ENCODE data around the gene MOGAT1. TPM values are rescaled to one million over a fixed set of nuclear protein-coding genes. Genes with fewer than 3 reads are reported as not detected.
A peak's percentile ranks its signal among the peaks of the same experiment; 100 is the strongest.
"Not testable (repeated sequence)": the region's sequence is repeated elsewhere in the genome, so short reads cannot be mapped to it uniquely, and the experiment has no call there.

The MOGAT1 gene
- total and polyA plus RNA-seq, 5 experiments from 2014 or later, result not detected

- ATAC-seq (no peak), DNase-seq (no peak)
- Mint-ChIP-seq H3K27ac (peak overlapping the region in 1 of 10 donors; percentile 11), H3K4me3 (no peak overlapping the region), H3K36me3 (peaks cover 0 to 3% (median 2%) of the 10 kb centered on the region in 3 donors), H3K9me3 (peaks cover 0 to 1% (median 0%) of the 10 kb centered on the region in 9 donors), H3K4me1 (peaks cover 7 to 13% (median 11%) of the 10 kb centered on the region in 4 donors), H3K27me3 (peaks cover 43 to 81% (median 62%) of the 10 kb centered on the region in 5 donors)
- POLR2A ChIA-PET, result no interaction called here
Measured at GRCh38 chr2:222673883-222674282, 2.4 kb downstream of the MOGAT1 start.

GRCh38 chr2:222677981-222678380, 6.5 kb downstream of the MOGAT1 start:
- no peak for DNase-seq
- no peak for ATAC-seq
- H3K36me3 Mint-ChIP-seq, result peaks cover 0 to 3% (median 0%) of the 10 kb centered on the region in 3 donors
- POLR2A ChIA-PET, result no interaction called here
- no peak overlapping the region for H3K4me3 Mint-ChIP-seq
- H3K27ac Mint-ChIP-seq, result no peak overlapping the region
- H3K9me3 Mint-ChIP-seq, result no peaks in the 10 kb centered on the region
- H3K27me3 Mint-ChIP-seq, result peaks cover 30 to 73% (median 44%) of the 10 kb centered on the region in 5 donors
- H3K4me1 Mint-ChIP-seq, result no peaks in the 10 kb centered on the region

GRCh38 chr2:222683805-222684204, 12.3 kb downstream of the MOGAT1 start:
- POLR2A ChIA-PET, result no interaction called here
- H3K27me3 Mint-ChIP-seq, result peaks cover 5 to 35% (median 16%) of the 10 kb centered on the region in 5 donors
- H3K4me1 Mint-ChIP-seq, result no peaks in the 10 kb centered on the region
- ATAC-seq (no peak), DNase-seq (no peak)
- no peak overlapping the region for H3K4me3 Mint-ChIP-seq
- no peaks in the 10 kb centered on the region for H3K36me3 Mint-ChIP-seq
- peak overlapping the region in 1 of 10 donors; percentile 7 for H3K27ac Mint-ChIP-seq
- H3K9me3 Mint-ChIP-seq, result no peaks in the 10 kb centered on the region

GRCh38 chr2:222686086-222686750, 14.8 kb downstream of the MOGAT1 start:
- ATAC-seq (no peak), DNase-seq (no peak)
- Mint-ChIP-seq H3K36me3 (no peaks in the 10 kb centered on the region), H3K4me3 (no peak overlapping the region), H3K9me3 (no peaks in the 10 kb centered on the region), H3K27me3 (peaks cover 0 to 14% (median 6%) of the 10 kb centered on the region in 5 donors), H3K27ac (no peak overlapping the region), H3K4me1 (peaks cover 0 to 6% (median 4%) of the 10 kb centered on the region in 4 donors)
- POLR2A ChIA-PET, result no interaction called here

DNA sequence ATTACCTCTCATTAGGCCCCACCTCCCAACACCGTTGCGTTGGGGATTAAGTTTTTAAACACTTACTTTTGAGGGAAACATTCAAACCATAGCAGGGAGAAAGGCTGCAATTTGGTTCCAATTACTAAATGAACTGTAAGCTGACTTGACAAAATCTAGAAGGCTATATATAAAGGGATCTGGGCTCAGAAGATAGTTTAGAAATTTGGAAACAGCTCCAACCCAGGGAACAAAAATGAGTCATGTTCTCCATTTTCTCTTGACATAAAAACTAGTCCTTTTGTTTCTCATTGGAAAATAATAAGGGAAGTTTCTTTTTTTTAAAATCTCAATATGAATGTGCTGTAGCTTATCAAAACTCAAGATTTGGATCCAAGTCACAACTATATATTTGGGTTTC, 17.5 kb downstream of the MOGAT1 start:
- Mint-ChIP-seq H3K36me3 (no peaks in the 10 kb centered on the region), H3K4me3 (no peak overlapping the region), H3K9me3 (no peaks in the 10 kb centered on the region), H3K4me1 (peaks cover 0 to 6% (median 4%) of the 10 kb centered on the region in 4 donors), H3K27ac (no peak overlapping the region), H3K27me3 (peaks cover 0 to 3% (median 0%) of the 10 kb centered on the region in 5 donors)
- ATAC-seq (no peak), DNase-seq (no peak)
- POLR2A ChIA-PET, result no interaction called here

DNA sequence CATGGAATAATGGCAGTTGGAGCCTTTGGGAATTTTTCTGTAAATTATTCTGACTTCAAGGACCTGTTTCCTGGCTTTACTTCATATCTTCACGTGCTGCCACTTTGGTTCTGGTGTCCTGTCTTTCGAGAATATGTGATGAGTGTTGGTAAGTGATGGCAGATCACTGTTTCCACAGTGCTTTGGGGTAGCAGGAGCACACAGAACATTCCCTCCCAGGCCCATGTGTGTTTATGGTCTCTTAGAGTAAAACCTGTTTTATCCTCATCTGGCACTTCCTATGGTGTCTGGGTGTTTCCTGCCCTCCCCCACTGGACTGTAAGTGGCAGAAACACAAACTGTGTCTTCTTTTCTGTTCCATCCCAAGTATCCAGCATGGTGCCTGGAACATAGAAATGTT, 17.9 kb downstream of the MOGAT1 start:
- no peak overlapping the region for H3K27ac Mint-ChIP-seq
- peaks cover 0 to 3% (median 0%) of the 10 kb centered on the region in 5 donors for H3K27me3 Mint-ChIP-seq

GRCh38 chr2:222690564-222691200, 19.2 kb downstream of the MOGAT1 start:
- peaks cover 0 to 6% (median 4%) of the 10 kb centered on the region in 4 donors for H3K4me1 Mint-ChIP-seq
- peak overlapping the region in 3 of 10 donors; percentile 16 to 22 (median 18) for H3K27ac Mint-ChIP-seq
- H3K9me3 Mint-ChIP-seq, result no peaks in the 10 kb centered on the region
- H3K27me3 Mint-ChIP-seq, result peaks cover 0 to 3% (median 0%) of the 10 kb centered on the region in 5 donors
- DNase-seq (peak; percentile 59 to 85 (median 72)), ATAC-seq (peak; percentile 99 to 100)
- no peaks in the 10 kb centered on the region for H3K36me3 Mint-ChIP-seq
- POLR2A ChIA-PET, result no interaction called here
- H3K4me3 Mint-ChIP-seq, result peak overlapping the region in 3 of 10 donors; percentile 1 to 29 (median 24)

More for the DNA sequence above, 17.9 kb downstream of the MOGAT1 start:
- peaks cover 0 to 6% (median 4%) of the 10 kb centered on the region in 4 donors for H3K4me1 Mint-ChIP-seq
- no peaks in the 10 kb centered on the region for H3K9me3 Mint-ChIP-seq
- ATAC-seq, result no peak
- DNase-seq, result no peak
- no peaks in the 10 kb centered on the region for H3K36me3 Mint-ChIP-seq
- no peak overlapping the region for H3K4me3 Mint-ChIP-seq
- POLR2A ChIA-PET, result no interaction called here

DNA sequence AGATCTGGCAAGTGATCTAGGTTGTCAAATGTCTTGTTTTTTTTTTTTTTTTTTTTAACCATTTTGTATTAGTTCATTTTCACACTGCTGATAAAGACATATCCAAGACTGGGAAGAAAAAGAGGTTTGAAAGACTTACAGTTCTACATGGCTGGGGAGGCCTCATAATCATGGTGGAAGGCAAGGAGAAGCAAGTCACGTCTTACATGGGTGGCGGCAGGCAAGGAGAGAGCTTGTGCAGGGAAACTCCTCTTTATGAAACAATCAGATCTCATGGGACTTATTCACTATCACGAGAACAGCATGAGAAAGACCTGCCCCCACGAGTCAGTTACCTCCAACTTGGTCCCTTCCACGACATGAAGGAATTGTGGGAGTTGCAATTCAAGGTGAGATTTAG, 22.0 kb downstream of the MOGAT1 start:
- H3K9me3 Mint-ChIP-seq, H3K36me3 Mint-ChIP-seq, H3K4me3 Mint-ChIP-seq, DNase-seq, H3K4me1 Mint-ChIP-seq, H3K27me3 Mint-ChIP-seq, POLR2A ChIA-PET, ATAC-seq: not testable (repeated sequence)
- H3K27ac Mint-ChIP-seq, result peak overlapping the region in 1 of 10 donors; percentile 25

DNA sequence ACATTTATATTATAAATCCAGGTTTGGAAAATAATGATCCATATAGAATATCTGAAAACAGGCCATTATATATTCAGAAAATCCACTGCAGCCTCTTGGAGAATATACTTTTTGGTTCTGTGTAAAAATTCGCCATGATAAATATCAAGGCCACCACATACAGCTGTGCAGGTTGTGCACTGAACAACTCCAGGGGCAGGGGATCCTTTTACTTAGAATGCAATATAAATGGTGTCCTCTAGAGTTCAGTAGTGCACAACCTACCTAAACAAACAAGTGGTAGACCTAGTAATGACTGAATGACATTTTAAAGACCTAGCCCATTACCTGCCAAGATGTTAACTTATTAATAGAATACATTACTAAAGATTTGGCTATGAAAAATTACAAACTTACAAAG, 22.4 kb downstream of the MOGAT1 start:
- Mint-ChIP-seq H3K9me3 (no peaks in the 10 kb centered on the region), H3K27me3 (peaks cover 0 to 13% (median 4%) of the 10 kb centered on the region in 5 donors), H3K4me3 (no peak overlapping the region), H3K27ac (no peak overlapping the region), H3K4me1 (peaks cover 0 to 6% (median 4%) of the 10 kb centered on the region in 4 donors), H3K36me3 (no peaks in the 10 kb centered on the region)
- DNase-seq (no peak), ATAC-seq (no peak)
- POLR2A ChIA-PET, result no interaction called here

DNA sequence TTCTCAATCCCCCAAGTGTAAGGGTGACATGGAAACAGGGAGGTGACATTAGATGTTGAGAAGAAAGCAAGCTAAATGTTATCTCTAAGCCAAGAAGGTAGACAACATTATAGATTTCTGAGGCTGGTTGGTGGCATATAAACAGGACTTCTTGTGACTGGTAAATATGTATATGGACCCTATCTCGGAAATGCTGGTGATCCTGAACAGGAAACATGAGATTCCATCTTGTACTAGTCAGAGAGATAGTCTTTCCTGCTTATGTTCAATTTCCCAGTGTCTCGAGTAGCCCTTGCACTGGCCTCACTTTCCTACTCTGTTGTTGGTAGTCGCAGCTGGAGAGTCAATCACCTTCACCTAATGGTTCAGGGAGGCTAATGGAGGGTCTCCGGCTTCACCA, 26.8 kb downstream of the MOGAT1 start:
- POLR2A ChIA-PET, result no interaction called here
- Mint-ChIP-seq H3K9me3 (no peaks in the 10 kb centered on the region), H3K4me1 (peaks cover 10 to 16% (median 13%) of the 10 kb centered on the region in 4 donors), H3K27ac (no peak overlapping the region), H3K36me3 (no peaks in the 10 kb centered on the region), H3K27me3 (peaks cover 0 to 18% (median 13%) of the 10 kb centered on the region in 5 donors), H3K4me3 (no peak overlapping the region)
- ATAC-seq, result no peak
- no peak for DNase-seq

- Mint-ChIP-seq H3K27ac (peak overlapping the region in 3 of 10 donors; percentile 1 to 73 (median 16)), H3K36me3 (no peaks in the 10 kb centered on the region), H3K4me3 (peak overlapping the region in 9 of 10 donors; percentile 31 to 78 (median 69)), H3K4me1 (peaks cover 10 to 16% (median 13%) of the 10 kb centered on the region in 4 donors), H3K9me3 (no peaks in the 10 kb centered on the region), H3K27me3 (peaks cover 0 to 21% (median 17%) of the 10 kb centered on the region in 5 donors)
- POLR2A ChIA-PET, result no interaction called here
- ATAC-seq, result no peak
- DNase-seq, result no peak
Measured at GRCh38 chr2:222701233-222701632, 29.8 kb downstream of the MOGAT1 start.

GRCh38 chr2:222701721-222702131, 30.3 kb downstream of the MOGAT1 start:
- peaks cover 10 to 16% (median 13%) of the 10 kb centered on the region in 4 donors for H3K4me1 Mint-ChIP-seq
- ATAC-seq (peak; percentile 58 to 97), DNase-seq (peak in 4 of 10 donors; percentile 24 to 57 (median 38))
- peak overlapping the region in 9 of 10 donors; percentile 40 to 78 (median 69) for H3K4me3 Mint-ChIP-seq
- peak overlapping the region in 4 of 10 donors; percentile 16 to 80 (median 36) for H3K27ac Mint-ChIP-seq
- peaks cover 0 to 18% (median 13%) of the 10 kb centered on the region in 5 donors for H3K27me3 Mint-ChIP-seq
- H3K9me3 Mint-ChIP-seq, result no peaks in the 10 kb centered on the region
- POLR2A ChIA-PET, result no interaction called here
- no peaks in the 10 kb centered on the region for H3K36me3 Mint-ChIP-seq

DNA sequence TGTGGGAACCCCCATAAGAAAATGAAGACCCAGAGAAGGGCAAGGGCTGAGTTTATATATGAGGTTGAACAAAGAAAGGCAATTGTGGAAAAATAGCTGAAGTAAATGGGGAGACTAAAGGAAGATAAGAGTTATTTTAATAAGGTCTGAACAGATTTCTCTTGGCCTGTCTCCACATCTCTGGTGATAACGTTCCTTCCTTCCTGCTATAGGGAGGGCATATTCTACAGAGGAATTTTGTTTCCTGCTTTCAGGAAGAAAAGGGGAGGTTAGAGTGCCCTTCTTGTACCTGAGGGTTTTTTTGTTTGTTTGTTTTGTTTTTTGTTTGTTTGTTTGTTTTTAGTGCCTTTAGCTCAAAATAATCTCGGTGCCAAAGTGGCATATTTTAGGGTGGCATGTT, 31.6 kb downstream of the MOGAT1 start:
- POLR2A ChIA-PET, result no interaction called here
- H3K27ac Mint-ChIP-seq, result no peak overlapping the region
- no peaks in the 10 kb centered on the region for H3K36me3 Mint-ChIP-seq
- no peaks in the 10 kb centered on the region for H3K9me3 Mint-ChIP-seq
- DNase-seq (no peak), ATAC-seq (no peak)
- peaks cover 0 to 21% (median 14%) of the 10 kb centered on the region in 5 donors for H3K27me3 Mint-ChIP-seq
- H3K4me3 Mint-ChIP-seq, result no peak overlapping the region
- H3K4me1 Mint-ChIP-seq, result peaks cover 11 to 18% (median 13%) of the 10 kb centered on the region in 4 donors

Measured in naive thymus-derived CD8-positive, alpha-beta T cell (primary cell).